Mucosa of rectum (tissue), 2 donors: ENCODE measurements around the gene KCP.
A peak's percentile ranks its signal among the peaks of the same experiment; 100 is the strongest.

ENCODE experiments used
- H3K27ac ChIP-seq, 2 donors: one replicate each; pipeline ENCODE4 v1.7.0; 2013; ENCODE audit warnings: inconsistent platforms in 2 of 2, low read depth in 2 of 2, low read length in 2 of 2
- H3K27me3 ChIP-seq, 2 donors: one replicate each; pipeline ENCODE4 v1.7.0; 2013; ENCODE audit warnings: low read length in 2 of 2; ENCODE audit not compliant: control insufficient read depth in 2 of 2, insufficient read depth in 2 of 2
- H3K36me3 ChIP-seq, 2 donors: one replicate each; pipeline ENCODE4 v1.7.0; 2013; ENCODE audit warnings: low read length in 2 of 2; ENCODE audit not compliant: control insufficient read depth in 2 of 2, insufficient read depth in 2 of 2
- H3K4me1 ChIP-seq, 2 donors: one replicate each; pipeline ENCODE4 v1.7.0; 2013; ENCODE audit warnings: low read length in 2 of 2, mild to moderate bottlenecking in 1 of 2; ENCODE audit not compliant: control insufficient read depth in 2 of 2, insufficient read depth in 2 of 2
- H3K4me3 ChIP-seq, 2 donors: one replicate each; pipeline ENCODE4 v1.7.0; 2013; ENCODE audit warnings: low read length in 2 of 2
- H3K9ac ChIP-seq, 2 donors: one replicate each; pipeline ENCODE4 v1.7.0; 2013; ENCODE audit warnings: low read length in 2 of 2, low read depth in 1 of 2, mild to moderate bottlenecking in 1 of 2
- H3K9me3 ChIP-seq, 2 donors: one replicate each; pipeline ENCODE4 v1.7.0; 2013; ENCODE audit warnings: low read length in 2 of 2; ENCODE audit not compliant: control insufficient read depth in 2 of 2
- donor health status: healthy.
- donor health status: Normal muscosa, but diverticular disease.

KCP gene

GRCh38 chr7:128891942-128892269, 18.6 kb downstream of the KCP start:
- no peaks in the 10 kb centered on the region for H3K36me3 ChIP-seq
- H3K27me3 ChIP-seq: peaks cover 2 to 6% of the 10 kb centered on the region in 2 donors
- peaks cover 4 to 8% of the 10 kb centered on the region in 2 donors for H3K4me1 ChIP-seq
- no peak overlapping the region for H3K9ac ChIP-seq
- H3K4me3 ChIP-seq: no peak overlapping the region
- no peak overlapping the region for H3K27ac ChIP-seq
- H3K9me3 ChIP-seq: no peaks in the 10 kb centered on the region

GRCh38 chr7:128891110-128891941, 19.2 kb downstream of the KCP start:
- Histone ChIP-seq H3K9me3 (no peaks in the 10 kb centered on the region), H3K27ac (no peak overlapping the region), H3K4me3 (peak overlapping the region in 1 of 2 donors; percentile 43), H3K4me1 (peaks cover 4 to 8% of the 10 kb centered on the region in 2 donors), H3K36me3 (no peaks in the 10 kb centered on the region), H3K27me3 (peaks cover 2 to 6% of the 10 kb centered on the region in 2 donors), H3K9ac (peak overlapping the region in 1 of 2 donors; percentile 24)

GRCh38 chr7:128890306-128891109, 20.0 kb downstream of the KCP start:
- Histone ChIP-seq H3K27ac (no peak overlapping the region), H3K4me1 (peaks cover 4 to 8% of the 10 kb centered on the region in 2 donors), H3K27me3 (peaks cover 2 to 6% of the 10 kb centered on the region in 2 donors), H3K9me3 (no peaks in the 10 kb centered on the region), H3K36me3 (no peaks in the 10 kb centered on the region), H3K9ac (peak overlapping the region in 1 of 2 donors; percentile 24), H3K4me3 (peak overlapping the region in 1 of 2 donors; percentile 43)

- Histone ChIP-seq H3K27ac (no peak overlapping the region), H3K4me3 (no peak overlapping the region), H3K9ac (no peak overlapping the region), H3K36me3 (no peaks in the 10 kb centered on the region), H3K27me3 (peaks cover 2 to 6% of the 10 kb centered on the region in 2 donors), H3K9me3 (no peaks in the 10 kb centered on the region), H3K4me1 (peaks cover 4 to 8% of the 10 kb centered on the region in 2 donors)
These were observed 21.4 kb downstream of the KCP start for GRCh38 chr7:128889121-128889520.

GRCh38 chr7:128888756-128889095, 21.8 kb downstream of the KCP start:
- peaks cover 4 to 7% of the 10 kb centered on the region in 2 donors for H3K4me1 ChIP-seq
- H3K27ac ChIP-seq: no peak overlapping the region
- no peak overlapping the region for H3K9ac ChIP-seq
- H3K4me3 ChIP-seq: no peak overlapping the region
- peaks cover 2 to 6% of the 10 kb centered on the region in 2 donors for H3K27me3 ChIP-seq
- H3K36me3 ChIP-seq: no peaks in the 10 kb centered on the region
- H3K9me3 ChIP-seq: no peaks in the 10 kb centered on the region

GRCh38 chr7:128888039-128888755, 22.3 kb downstream of the KCP start:
- peaks cover 2 to 6% of the 10 kb centered on the region in 2 donors for H3K27me3 ChIP-seq
- H3K4me3 ChIP-seq: no peak overlapping the region
- peaks cover 4 to 5% of the 10 kb centered on the region in 2 donors for H3K4me1 ChIP-seq
- H3K27ac ChIP-seq: no peak overlapping the region
- H3K9ac ChIP-seq: no peak overlapping the region
- H3K9me3 ChIP-seq: no peaks in the 10 kb centered on the region
- no peaks in the 10 kb centered on the region for H3K36me3 ChIP-seq

GRCh38 chr7:128887169-128888038, 23.1 kb downstream of the KCP start:
- no peak overlapping the region for H3K27ac ChIP-seq
- H3K4me1 ChIP-seq: peaks cover 0 to 1% of the 10 kb centered on the region in 2 donors
- H3K9ac ChIP-seq: no peak overlapping the region
- H3K9me3 ChIP-seq: no peaks in the 10 kb centered on the region
- H3K36me3 ChIP-seq: no peaks in the 10 kb centered on the region
- H3K4me3 ChIP-seq: no peak overlapping the region
- peaks cover 2 to 6% of the 10 kb centered on the region in 2 donors for H3K27me3 ChIP-seq

GRCh38 chr7:128886391-128887168, 23.9 kb downstream of the KCP start:
- H3K4me1 ChIP-seq: no peaks in the 10 kb centered on the region
- H3K4me3 ChIP-seq: no peak overlapping the region
- no peak overlapping the region for H3K27ac ChIP-seq
- H3K9ac ChIP-seq: no peak overlapping the region
- H3K36me3 ChIP-seq: no peaks in the 10 kb centered on the region
- peaks cover 2% of the 10 kb centered on the region in 2 donors for H3K27me3 ChIP-seq
- no peaks in the 10 kb centered on the region for H3K9me3 ChIP-seq
